Endometrial microvascular endothelial cells (primary cell): ENCODE results near the gene FBXW5. TPM values are rescaled to one million over a fixed set of nuclear protein-coding genes. Genes with fewer than 3 reads are reported as not detected.

Experiments
- in situ Hi-C: cut with HindIII; loops from 2 replicates; pipeline ENCODE4 v1.10.0; 2017; ENCODE audit warnings: low sequenced_read_pairs, low pct_unique_long_range_greater_than_20kb; ENCODE audit errors: inconsistent ontology term
- total RNA-seq: library from RNA; depleted of rRNA; stranded (reverse); fragments of >200 nt; gene quantifications from one replicate; pipeline ENCODE4 v1.2.3, GENCODE V29; 2015; ENCODE audit errors: inconsistent ontology term

Gene FBXW5
- total RNA-seq, 1 donor from 2014 or later = 212 TPM

- in situ Hi-C loops = no loop called here
Observed at GRCh38 chr9:136923881-136924280, 20.7 kb downstream of the FBXW5 start.

GRCh38 chr9:136922540-136922939, 22.0 kb downstream of the FBXW5 start:
- in situ Hi-C loops = no loop called here

- in situ Hi-C loops = no loop called here
Observed at GRCh38 chr9:136921718-136922117, 22.8 kb downstream of the FBXW5 start.

- in situ Hi-C loops = no loop called here
Observed at GRCh38 chr9:136921307-136921706, 23.2 kb downstream of the FBXW5 start.

DNA sequence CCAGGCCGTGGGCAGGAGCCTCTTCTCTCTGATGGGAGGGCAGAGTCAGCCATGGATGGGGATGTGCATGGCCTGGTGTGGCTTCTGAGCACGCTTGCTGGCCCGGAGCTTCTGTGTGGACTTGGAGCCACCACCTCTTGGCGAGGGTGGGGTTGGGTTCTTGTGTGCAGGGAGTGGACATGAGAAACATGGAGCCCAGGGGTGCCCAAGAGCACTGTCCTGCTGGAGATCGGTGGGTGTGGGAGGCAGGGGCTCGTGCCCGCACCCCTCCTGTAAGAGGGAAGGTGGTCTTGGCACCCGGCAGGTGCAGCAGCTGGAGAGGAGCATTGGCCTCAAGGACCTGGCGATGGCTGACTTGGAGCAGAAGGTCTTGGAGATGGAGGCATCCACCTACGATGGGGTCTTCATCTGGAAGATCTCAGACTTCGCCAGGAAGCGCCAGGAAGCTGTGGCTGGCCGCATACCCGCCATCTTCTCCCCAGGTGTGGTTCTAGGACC, 23.8 kb downstream of the FBXW5 start:
- in situ Hi-C loops = no loop called here

GRCh38 chr9:136920069-136920468, 24.5 kb downstream of the FBXW5 start:
- in situ Hi-C loops = no loop called here

DNA sequence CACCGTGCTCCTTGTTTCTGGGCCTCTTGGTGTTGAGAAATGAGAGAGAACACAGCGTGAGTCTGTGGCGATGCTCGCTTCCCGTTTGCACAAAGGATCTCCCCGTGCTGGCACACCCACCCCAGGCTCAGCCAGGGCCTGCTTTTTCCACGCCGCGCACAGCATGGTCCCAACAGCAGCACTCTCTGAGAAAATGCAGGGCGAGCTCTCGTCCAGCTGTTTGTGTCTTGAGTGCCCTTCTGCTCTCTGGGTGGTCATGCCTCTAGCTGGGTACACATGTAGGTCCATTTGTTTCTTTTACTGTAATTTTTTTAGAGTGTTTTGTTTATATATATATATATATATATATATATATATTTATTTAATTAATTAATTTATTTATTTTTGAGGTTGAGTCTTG, 26.6 kb downstream of the FBXW5 start:
- in situ Hi-C loops = no loop called here

- in situ Hi-C loops = no loop called here
Observed at GRCh38 chr9:136916330-136917184, 28.0 kb downstream of the FBXW5 start.

DNA sequence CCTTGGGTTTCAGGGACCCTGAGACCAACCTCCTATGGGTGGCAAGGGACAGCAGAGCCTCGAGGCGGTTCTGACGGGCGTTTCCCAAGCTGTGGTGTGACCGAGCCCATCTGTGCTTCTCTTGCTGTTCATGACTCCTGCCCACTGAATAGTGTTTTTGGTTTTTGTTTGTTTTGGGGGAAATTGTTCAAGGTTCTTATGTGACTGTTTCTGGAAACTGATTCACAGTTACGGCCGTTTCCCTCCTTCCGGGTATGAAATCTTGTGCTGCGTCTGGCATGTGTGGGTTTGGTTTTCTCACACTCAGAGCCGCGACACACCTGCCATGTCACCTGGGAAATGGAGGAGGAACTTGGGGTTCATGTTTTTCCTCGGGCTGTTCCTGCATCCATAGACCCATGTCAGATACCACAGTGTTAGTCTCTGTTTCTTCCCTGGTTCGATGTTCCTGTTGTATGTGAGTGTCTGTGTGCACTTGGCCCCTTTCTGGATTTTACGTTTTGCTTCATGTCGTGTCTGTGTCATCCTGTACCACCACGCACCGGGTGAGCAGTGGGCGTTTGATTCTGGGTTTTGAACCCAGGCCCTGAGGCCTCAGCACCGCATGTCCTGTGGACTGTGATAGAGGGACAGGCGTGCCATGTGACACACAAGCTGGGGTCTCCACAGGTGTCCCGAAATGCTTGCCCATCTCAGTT, 28.8 kb downstream of the FBXW5 start:
- in situ Hi-C loops = no loop called here

GRCh38 chr9:136913701-136914438, 30.7 kb downstream of the FBXW5 start:
- in situ Hi-C loops = no loop called here

DNA sequence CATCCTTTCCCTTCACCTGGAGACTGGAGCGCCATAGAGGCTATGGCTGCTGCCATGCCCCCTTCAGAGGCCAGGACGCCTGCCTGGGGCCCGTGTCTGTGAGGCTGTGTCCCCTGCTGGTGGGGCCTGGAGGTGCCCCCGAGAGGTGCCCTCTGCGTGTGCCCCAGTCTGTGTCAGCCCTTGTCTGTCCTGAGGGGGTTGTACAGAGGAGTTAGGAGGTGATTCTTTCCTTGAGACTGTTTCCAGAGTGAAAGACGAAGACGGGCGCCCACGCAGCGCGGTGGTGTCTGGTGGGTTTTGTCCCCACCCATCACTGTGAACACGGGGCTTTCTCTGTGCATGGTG, 33.7 kb downstream of the FBXW5 start:
- in situ Hi-C loops = no loop called here

DNA sequence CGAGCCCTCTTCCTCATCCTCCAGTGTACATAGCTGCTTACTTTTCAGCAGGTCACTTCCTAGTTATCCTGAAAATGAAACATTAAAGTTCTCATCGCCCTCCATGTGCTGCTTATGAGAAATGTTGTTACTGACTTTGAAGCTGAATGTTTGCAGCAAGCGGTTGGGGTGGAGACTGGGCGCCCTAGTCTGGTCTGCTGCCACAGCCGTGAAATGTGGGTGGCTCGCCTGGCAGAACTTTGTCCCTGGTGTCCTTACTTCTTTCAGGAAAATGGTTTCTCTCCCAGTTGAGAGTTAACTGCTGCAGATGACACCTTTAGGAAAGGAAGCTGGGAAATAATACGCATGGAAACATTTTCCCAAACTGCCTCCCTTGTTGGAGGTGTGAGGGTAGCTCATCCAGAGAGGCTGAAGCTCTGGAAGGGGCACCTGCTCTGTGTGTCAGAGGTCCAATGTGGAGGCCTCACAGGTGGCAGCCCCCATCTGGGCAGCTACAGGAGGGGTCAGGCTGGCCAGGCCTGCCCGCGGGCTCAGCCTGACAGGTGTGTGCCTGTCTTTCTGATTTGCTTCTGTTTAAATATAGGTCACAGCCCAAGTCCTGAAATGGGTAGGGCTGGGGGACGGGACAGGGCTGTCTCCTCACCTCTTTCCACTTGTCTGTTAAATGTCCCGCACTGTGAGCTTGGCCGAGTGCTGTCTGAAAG, 34.2 kb downstream of the FBXW5 start:
- in situ Hi-C loops = no loop called here

- in situ Hi-C loops = no loop called here
Observed at GRCh38 chr9:136907011-136907914, 37.3 kb downstream of the FBXW5 start.

- in situ Hi-C loops = no loop called here
Observed at GRCh38 chr9:136906266-136906665, 38.3 kb downstream of the FBXW5 start.

DNA sequence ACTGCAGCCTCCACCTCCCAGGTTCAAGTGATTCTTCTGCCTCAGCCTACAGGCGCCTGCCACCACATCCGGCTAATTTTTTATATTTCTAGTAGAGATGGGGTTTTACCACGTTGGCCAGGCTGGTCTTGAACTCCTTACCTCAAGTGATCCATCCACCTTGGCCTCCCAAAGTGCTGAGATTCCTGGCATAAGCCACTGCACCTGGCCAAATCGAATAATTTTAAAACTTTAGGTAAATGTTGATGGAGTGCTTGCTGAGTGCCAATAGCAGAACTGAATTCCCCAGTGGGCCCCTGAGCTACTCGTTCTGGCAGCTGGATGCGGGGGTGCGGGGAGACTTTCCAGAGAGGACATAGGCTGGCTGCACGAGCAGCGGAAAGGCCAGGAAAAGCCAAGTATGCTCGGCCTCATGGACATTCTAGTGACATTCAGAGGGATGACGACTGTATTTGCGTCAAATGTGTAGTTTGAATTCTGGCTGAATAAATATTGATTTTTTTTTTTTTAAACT, 41.4 kb downstream of the FBXW5 start:
- in situ Hi-C loops = no loop called here

DNA sequence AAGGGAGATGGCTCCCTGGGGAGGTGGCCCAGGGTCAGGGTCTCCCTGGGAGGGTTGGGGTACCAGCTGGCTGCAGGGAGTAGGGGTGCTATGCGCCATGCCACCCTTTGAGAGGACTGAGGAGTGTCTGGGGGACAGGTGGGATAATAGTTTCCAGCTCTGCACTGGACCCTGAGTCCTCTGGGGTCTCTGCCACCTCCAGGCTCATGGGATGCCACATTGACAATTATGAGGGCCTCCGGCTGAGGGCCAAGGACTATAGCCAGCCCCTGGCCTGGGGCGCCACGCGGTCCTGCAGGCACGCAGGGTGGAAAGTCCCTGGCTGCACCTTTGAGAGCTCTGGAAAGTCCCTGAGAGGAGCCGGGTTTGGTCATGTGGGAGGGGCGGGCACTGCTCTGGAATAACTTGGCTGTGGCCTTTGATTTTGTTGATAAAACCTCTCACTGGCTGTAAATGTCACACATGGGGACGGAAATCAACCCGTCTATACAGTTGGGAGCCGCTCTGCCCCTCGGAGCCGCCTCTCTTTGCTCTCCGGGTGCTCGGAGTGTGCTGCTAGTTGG, 42.2 kb downstream of the FBXW5 start:
- in situ Hi-C loops = no loop called here

- in situ Hi-C loops = no loop called here
Observed at GRCh38 chr9:136901516-136902258, 42.9 kb downstream of the FBXW5 start.
